HCT116 (cell line): ENCODE measurements around the gene PRELID1.

Experiments
- CEBPB ChIP-seq: IDR thresholded peaks from 2 replicates; pipeline ENCODE4 v1.6.1; 2012; ENCODE audit warnings: low read depth
- EZH2phosphoT487 ChIP-seq: fragments of 200-600 bp; IDR thresholded peaks from 2 replicates; pipeline ENCODE4 v1.6.1; 2018; ENCODE audit warnings: antibody characterized with exemption, borderline replicate concordance
- POLR2A ChIP-seq: IDR thresholded peaks from 2 replicates; pipeline ENCODE4 v1.7.0; 2011; ENCODE audit warnings: borderline replicate concordance; ENCODE audit not compliant: insufficient read depth, insufficient read length; ENCODE audit errors: extremely low read depth
- SIN3A ChIP-seq: IDR thresholded peaks from 2 replicates; pipeline ENCODE4 v1.6.1; 2012; ENCODE audit warnings: low read depth
- TF ChIP-seq, protein P1 (sequence below), 3 experiments: fragments of 200-600 bp in 1 of 3; sonication (generic) in 1 of 3; IDR thresholded peaks in 2 of 3; conservative IDR thresholded peaks in 1 of 3; 2 replicates each; pipeline ENCODE4 v1.5.1; 2012 to 2017; ENCODE audit warnings: low read depth in 2 of 3, low read length in 2 of 3, antibody characterized with exemption in 1 of 3, borderline replicate concordance in 1 of 3, control low read depth in 1 of 3, mild to moderate bottlenecking in 1 of 3, mixed read lengths in 1 of 3, mixed run types in 1 of 3, moderate library complexity in 1 of 3; ENCODE audit not compliant: insufficient read depth in 1 of 3

GRCh38 chr5:177300236-177300880, 3.2 kb upstream of the PRELID1 start:
- TF ChIP-seq POLR2A (no peak), EZH2phosphoT487 (no peak), CEBPB (no peak), SIN3A (no peak)
- TF ChIP-seq, protein P1, sequence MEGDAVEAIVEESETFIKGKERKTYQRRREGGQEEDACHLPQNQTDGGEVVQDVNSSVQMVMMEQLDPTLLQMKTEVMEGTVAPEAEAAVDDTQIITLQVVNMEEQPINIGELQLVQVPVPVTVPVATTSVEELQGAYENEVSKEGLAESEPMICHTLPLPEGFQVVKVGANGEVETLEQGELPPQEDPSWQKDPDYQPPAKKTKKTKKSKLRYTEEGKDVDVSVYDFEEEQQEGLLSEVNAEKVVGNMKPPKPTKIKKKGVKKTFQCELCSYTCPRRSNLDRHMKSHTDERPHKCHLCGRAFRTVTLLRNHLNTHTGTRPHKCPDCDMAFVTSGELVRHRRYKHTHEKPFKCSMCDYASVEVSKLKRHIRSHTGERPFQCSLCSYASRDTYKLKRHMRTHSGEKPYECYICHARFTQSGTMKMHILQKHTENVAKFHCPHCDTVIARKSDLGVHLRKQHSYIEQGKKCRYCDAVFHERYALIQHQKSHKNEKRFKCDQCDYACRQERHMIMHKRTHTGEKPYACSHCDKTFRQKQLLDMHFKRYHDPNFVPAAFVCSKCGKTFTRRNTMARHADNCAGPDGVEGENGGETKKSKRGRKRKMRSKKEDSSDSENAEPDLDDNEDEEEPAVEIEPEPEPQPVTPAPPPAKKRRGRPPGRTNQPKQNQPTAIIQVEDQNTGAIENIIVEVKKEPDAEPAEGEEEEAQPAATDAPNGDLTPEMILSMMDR (IDR thresholded peaks at IDR 0.05 in 2 of 3, conservative IDR thresholded peaks at IDR 0.05 in 1 of 3; ENCODE audit: borderline replicate concordance in 1 of 3, insufficient read depth in 1 of 3, low read depth in 2 of 3, low read length in 2 of 3): no peak
